Testis (tissue), 3 donors: ENCODE data around the gene NLK. TPM values are rescaled to one million over a fixed set of nuclear protein-coding genes. Genes with fewer than 3 reads are reported as not detected.

Experiments
- DNase-seq: peaks from one replicate; pipeline ENCODE4 v3.0.0-alpha.2; 2019
- H3K27ac ChIP-seq, 2 donors: fragments of 200-600 bp; sonication (generic); one replicate each; pipeline ENCODE4 v1.5.1; 2019
- H3K27me3 ChIP-seq: fragments of 200-600 bp; sonication (generic); one replicate; pipeline ENCODE4 v1.5.1; 2019
- H3K36me3 ChIP-seq: fragments of 200-600 bp; sonication (generic); one replicate; pipeline ENCODE4 v1.5.1; 2017; ENCODE audit warnings: low read depth; ENCODE audit errors: missing control alignments
- H3K4me1 ChIP-seq: fragments of 200-600 bp; sonication (generic); one replicate; pipeline ENCODE4 v1.5.1; 2019
- H3K4me3 ChIP-seq, 2 donors: fragments of 200-600 bp; sonication (generic); one replicate each; pipeline ENCODE4 v1.5.1; 2017 to 2019
- H3K9me3 ChIP-seq: fragments of 200-600 bp; sonication (generic); one replicate; pipeline ENCODE4 v1.5.1; 2017
- CTCF ChIP-seq, 3 experiments: fragments of 450-650 bp in 2 of 3; fragments of 200-600 bp in 1 of 3; sonication (generic) in 1 of 3; IDR thresholded peaks; one replicate each; pipeline ENCODE4 v1.5.1; 2016 to 2019; ENCODE audit warnings: antibody characterized with exemption in 3 of 3, mild to moderate bottlenecking in 2 of 3, moderate library complexity in 1 of 3
- POLR2A ChIP-seq: fragments of 450-650 bp; IDR thresholded peaks from one replicate; pipeline ENCODE4 v1.6.1; 2017; ENCODE audit warnings: antibody characterized with exemption, mild to moderate bottlenecking, moderate library complexity
- WGBS, 2 donors: methylation state at CpG; one replicate each; pipeline ENCODE4 v1.1.5; 2018; 5-methylcytosine and 5-hydroxymethylcytosine counted together
- intact Hi-C: fragments of 100-400 bp; cut with DNase I; formaldehyde crosslinking; loops from one replicate; pipeline ENCODE4 v1.15.1; 2023; ENCODE audit warnings: low total_unique reads
- polyA plus RNA-seq: library from polyadenylated mRNA; stranded (reverse); fragments of 350-450 nt; fragmentation: Illumina TruSeq; extraction: RNeasy Lipid Tissue Mini Kit (QIAGEN cat#74804); gene quantifications from one replicate; pipeline ENCODE4 v1.2.3, GENCODE V29; 2014; ENCODE audit warnings: low read depth, low replicate concordance; ENCODE audit not compliant: insufficient read depth
- total RNA-seq, 2 donors: library from RNA; depleted of rRNA; stranded (reverse); fragments of >200 nt; gene quantifications; one replicate each; pipeline ENCODE4 v1.2.3, GENCODE V29; 2016

Gene NLK
- total and polyA plus RNA-seq, 3 donors from 2014 or later = 40.8 to 54.4 (median 47.0) TPM

GRCh38 chr17:28124962-28125361, 82.5 kb downstream of the NLK start:
- no peak for DNase-seq
- 94 to 100% methylated on average over 1 of the region's 1 CpG for WGBS, 2 donors
- intact Hi-C loops = no loop called here
- Histone ChIP-seq H3K9me3 (no peaks in the 10 kb centered on the region), H3K4me1 (no peaks in the 10 kb centered on the region), H3K36me3 (no peaks in the 10 kb centered on the region), H3K27ac (no peak overlapping the region), H3K27me3 (no peaks in the 10 kb centered on the region), H3K4me3 (no peak overlapping the region)
- no peak for TF ChIP-seq POLR2A
- TF ChIP-seq CTCF (IDR thresholded peaks at IDR 0.05) = no peak

GRCh38 chr17:28125526-28126378, 83.3 kb downstream of the NLK start:
- 61 to 73% methylated on average over 4 of the region's 4 CpGs for WGBS, 2 donors
- Histone ChIP-seq H3K36me3 (no peaks in the 10 kb centered on the region), H3K4me3 (no peak overlapping the region), H3K27me3 (no peaks in the 10 kb centered on the region), H3K9me3 (no peaks in the 10 kb centered on the region), H3K4me1 (no peaks in the 10 kb centered on the region), H3K27ac (no peak overlapping the region)
- no peak for DNase-seq
- TF ChIP-seq CTCF (IDR thresholded peaks at IDR 0.05) (no peak), POLR2A (no peak)
- intact Hi-C loops = no loop called here

GRCh38 chr17:28127196-28127595, 84.7 kb downstream of the NLK start:
- 93 to 100% methylated on average over 1 of the region's 1 CpG for WGBS, 2 donors
- Histone ChIP-seq H3K36me3 (no peaks in the 10 kb centered on the region), H3K9me3 (no peaks in the 10 kb centered on the region), H3K4me3 (no peak overlapping the region), H3K27ac (no peak overlapping the region), H3K27me3 (no peaks in the 10 kb centered on the region), H3K4me1 (no peaks in the 10 kb centered on the region)
- no peak for DNase-seq
- intact Hi-C loops = no loop called here
- TF ChIP-seq CTCF (IDR thresholded peaks at IDR 0.05) = no peak
- no peak for TF ChIP-seq POLR2A

- WGBS, 2 donors = 92 to 100% methylated on average over 1 of the region's 1 CpG
- Histone ChIP-seq H3K27me3 (no peaks in the 10 kb centered on the region), H3K27ac (no peak overlapping the region), H3K9me3 (no peaks in the 10 kb centered on the region), H3K4me3 (no peak overlapping the region), H3K4me1 (no peaks in the 10 kb centered on the region), H3K36me3 (no peaks in the 10 kb centered on the region)
- intact Hi-C loops = no loop called here
- TF ChIP-seq POLR2A (no peak), CTCF (IDR thresholded peaks at IDR 0.05) (no peak)
- no peak for DNase-seq
Observed at GRCh38 chr17:28128779-28129178, 86.3 kb downstream of the NLK start.

- intact Hi-C loops = no loop called here
- 97 to 98% methylated on average over 2 of the region's 2 CpGs for whole genome bisulfite sequencing, 2 donors
- no peaks in the 10 kb centered on the region for H3K4me1 ChIP-seq
- TF ChIP-seq CTCF (IDR thresholded peaks at IDR 0.05) = no peak
- no peak for TF ChIP-seq POLR2A
- DNase-seq = no peak
- H3K9me3 ChIP-seq = no peaks in the 10 kb centered on the region
- no peaks in the 10 kb centered on the region for H3K27me3 ChIP-seq
- no peak overlapping the region for H3K27ac ChIP-seq
- no peak overlapping the region for H3K4me3 ChIP-seq
- H3K36me3 ChIP-seq = no peaks in the 10 kb centered on the region
Observed at GRCh38 chr17:28130472-28130871, 88.0 kb downstream of the NLK start.
